ENCODE data around the gene NSMCE4A. TPM values are rescaled to one million over a fixed set of nuclear protein-coding genes. Genes with fewer than 3 reads are reported as not detected.
A peak's percentile ranks its signal among the peaks of the same experiment; 100 is the strongest.
"Not testable (repeated sequence)": the region's sequence is repeated elsewhere in the genome, so short reads cannot be mapped to it uniquely, and the experiment has no call there.

The NSMCE4A gene
- total RNA-seq, 2 donors from 2014 or later: 51.6 to 61.7 TPM

DNA sequence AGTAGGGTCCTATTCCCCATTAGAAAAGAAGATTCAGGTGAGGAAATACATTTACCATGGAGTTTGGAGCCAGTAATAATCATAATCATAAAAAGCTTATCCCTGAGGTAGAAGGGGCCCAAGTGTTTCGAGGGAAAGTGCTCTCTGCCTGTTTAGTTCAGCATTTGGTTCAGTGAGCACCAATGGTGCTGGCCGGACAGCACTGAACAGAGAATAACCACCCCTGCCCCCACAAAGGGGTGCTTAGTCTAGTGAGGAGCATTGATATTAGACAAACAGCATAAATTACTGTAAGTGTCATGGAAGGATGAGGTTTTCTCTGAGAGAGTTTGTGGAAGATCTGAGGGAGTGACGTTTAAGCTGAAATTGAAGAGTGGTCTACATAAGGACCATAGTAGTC lies 25.6 kb downstream of the NSMCE4A start:
- ATAC-seq (no peak), DNase-seq (no peak)
- intact Hi-C loops (cut with DNase I, micrococcal nuclease): no loop called here

DNA sequence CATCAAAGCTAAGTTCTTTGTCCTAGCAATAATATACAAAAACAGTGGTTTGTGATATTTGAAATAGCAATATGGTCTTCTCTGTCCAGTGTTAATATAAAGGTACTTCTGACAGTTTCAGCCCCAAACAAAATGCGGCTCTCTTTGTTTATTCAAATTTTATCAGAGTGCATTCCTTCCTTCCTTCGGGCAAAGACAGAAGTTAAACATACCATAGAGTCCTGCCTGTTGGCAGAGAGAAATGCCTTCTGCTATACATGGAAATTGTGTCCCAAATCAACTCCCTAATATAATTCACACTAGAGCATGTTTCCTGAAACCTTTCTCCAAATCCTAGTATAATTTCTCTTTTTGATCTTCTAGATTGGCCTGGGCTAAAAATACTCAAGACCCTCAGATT lies 26.0 kb downstream of the NSMCE4A start:
- DNase-seq (no peak), ATAC-seq (no peak)
- intact Hi-C loops (cut with DNase I, micrococcal nuclease): no loop called here

DNA sequence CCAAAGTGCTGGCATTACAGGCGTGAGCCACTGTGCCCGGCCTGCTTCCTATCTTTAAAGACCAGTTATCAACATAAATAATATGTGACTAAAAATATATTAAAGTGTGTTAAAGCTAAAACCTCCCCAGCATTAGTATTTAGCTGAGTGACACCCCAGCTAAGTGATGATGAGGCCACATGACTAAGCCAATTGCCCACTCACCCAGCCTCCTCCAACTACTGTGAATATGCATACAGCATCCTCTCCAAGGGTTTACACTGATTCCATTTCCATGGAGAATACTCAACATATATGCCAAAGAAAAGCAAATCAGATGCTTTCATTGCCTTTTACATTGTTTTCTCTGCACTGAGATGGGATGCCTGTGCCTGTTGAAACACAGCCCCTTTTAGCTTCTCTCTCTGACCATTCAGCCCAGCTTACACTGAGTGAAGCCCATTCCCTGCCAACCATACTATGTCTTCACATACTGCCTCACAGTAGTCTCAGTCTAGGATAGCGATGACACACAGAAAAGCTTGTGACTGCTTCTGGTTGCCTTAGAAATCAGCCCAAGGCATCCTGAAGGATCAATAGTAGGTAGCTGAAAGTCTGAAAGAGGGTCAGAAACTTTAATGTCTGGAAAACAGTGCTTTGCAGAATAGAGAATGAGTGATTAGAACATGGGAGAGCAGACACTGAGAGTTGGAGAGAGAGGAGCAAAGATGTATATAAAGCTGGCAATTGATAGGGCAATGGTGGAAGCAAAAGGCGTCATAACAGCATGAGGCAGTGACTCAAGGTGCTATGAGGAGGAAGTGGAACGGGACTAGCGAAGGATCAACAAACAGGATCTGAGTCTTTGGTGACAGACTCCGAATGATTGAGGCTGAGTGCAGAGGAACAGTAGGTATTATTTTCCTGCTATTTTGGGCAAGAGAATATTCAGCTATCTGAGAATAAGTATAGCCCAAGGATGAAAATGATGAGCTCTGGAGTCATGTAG lies 27.4 kb downstream of the NSMCE4A start:
- peak; percentile 82 for ATAC-seq
- DNase-seq: no peak
- intact Hi-C loops (cut with DNase I, micrococcal nuclease): no loop called here

DNA sequence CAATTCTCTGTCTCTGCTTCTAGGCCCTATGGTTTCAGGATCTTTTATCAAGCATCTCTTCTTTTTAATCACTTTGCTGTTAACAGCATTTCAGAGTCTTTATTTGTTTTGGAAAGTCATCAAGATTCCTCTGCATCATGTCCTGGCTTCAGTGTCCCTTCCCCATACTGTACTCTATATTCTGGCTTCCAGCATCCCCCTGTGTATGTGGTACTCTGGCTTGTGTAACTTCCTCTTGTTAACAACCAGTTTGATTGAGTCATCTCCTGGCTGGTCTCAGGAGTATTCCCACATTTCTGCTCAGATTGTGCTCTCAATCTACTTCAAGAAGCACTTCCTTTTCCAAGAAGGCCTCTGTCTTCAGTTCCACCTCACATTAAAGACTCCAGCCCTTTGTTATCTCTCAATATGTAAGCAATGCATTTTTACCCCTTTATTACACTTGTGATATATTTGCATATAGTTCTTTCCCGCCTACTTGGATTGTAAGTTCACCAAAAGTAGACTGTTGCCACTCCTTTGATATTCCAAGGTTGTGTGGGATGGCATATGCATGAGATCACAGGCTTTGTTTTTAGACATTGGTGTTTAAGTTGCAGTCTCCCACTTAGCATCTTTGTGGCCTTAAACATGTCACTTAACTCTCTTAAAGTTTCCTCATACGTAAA lies 32.1 kb downstream of the NSMCE4A start:
- DNase-seq: no peak
- intact Hi-C loops (cut with DNase I, micrococcal nuclease): no loop called here
- ATAC-seq: peak; percentile 75

DNA sequence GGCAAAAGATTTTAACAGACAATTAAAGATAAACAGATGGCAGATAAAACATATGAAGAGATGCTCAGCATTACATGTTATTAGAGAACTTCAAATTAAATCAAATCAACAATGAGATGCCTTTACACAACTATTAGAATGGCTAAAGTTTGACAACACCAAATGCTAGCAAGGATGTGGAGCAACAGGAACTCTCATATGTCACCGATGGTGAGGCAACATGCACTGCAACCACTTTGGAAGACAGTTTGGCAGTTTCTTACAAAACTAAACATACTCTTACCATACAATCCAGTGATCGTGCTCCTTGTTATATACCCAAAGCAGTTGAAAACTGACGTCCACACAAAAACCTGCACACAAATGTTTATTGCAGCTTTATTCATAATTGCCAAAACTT lies 33.5 kb downstream of the NSMCE4A start:
- DNase-seq: no peak
- no peak for ATAC-seq
- intact Hi-C loops (cut with DNase I, micrococcal nuclease): no loop called here

DNA sequence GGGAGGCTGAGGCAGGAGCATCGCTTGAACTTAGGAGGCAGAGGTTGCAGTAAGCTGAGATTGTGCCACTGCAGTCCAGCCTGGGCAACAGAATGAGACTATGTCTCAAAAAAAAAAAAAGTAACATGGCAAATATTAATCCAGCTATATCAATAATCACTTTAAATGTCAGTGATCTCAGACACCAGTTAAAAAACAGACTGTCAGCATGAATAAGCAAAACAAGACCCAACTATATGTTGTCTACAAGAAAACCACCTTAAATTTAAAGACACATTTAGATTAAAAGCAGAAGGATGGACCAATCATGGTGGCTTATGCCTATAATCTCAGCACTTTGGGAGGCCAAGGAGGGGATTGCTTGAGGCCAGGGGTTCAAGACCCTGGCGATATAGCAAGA lies 38.7 kb downstream of the NSMCE4A start:
- ATAC-seq (no peak), DNase-seq (no peak)
- intact Hi-C loops (cut with DNase I, micrococcal nuclease): no loop called here

DNA sequence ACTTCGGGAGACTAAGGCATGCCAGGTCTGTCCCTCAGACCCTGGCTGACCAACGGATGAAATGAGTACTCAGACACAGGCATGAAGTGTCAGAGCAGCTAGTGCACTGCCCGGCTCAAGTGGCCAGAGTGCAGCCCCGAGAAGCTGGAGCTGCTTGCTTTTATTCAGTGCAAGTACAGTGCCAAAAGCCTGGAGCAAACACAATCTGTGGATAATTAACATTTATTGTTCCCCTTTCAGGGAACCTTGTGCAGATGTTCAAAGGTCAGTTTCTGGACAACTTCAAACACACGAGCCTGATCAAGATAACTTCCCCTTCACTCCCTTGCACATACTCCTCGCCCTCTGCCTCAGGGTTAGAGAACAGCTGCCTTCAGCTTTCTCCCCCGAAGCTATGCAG lies 39.3 kb downstream of the NSMCE4A start:
- ATAC-seq (peak; percentile 96), DNase-seq (peak; percentile 68 to 80)
- intact Hi-C loops (cut with DNase I, micrococcal nuclease): no loop called here

DNA sequence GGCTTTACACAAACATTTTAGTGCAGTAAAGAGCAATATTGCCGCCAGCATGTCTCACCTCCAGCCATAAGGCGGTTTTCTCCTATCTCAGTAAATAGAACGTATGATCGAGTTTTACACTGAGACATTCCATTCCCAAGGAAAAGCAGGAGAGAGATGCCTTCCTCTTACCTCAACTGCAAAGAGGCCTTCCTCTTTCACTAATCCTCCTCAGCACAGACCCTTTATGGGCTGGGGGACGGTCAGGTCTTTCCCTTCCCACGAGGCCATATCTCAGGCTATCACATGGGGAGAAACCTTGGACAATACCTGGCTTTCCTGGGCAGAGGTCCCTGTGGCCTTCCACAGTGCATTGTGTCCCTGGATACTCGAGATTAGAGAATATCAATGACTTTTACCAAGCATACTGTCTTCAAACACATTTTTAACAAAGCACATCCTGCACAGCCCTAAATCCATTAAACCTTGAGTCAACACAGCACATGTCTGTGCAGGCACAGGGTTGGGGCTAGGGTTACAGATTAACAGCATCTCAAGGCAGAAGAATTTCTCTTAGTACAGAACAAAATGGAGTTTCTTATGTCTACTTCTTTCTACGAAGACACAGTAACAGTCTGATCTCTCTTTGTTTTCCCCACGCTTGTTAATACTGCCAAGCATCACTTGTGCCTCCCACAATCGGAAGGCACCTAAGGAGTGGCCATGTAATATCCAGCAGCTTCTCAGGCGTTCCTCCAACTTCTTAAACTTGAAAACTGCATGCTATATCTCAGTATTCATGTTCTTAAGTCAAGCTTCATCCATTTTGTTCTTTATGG lies 44.5 kb downstream of the NSMCE4A start:
- DNase-seq; intact Hi-C loops (cut with DNase I, micrococcal nuclease); ATAC-seq: not testable (repeated sequence)

DNA sequence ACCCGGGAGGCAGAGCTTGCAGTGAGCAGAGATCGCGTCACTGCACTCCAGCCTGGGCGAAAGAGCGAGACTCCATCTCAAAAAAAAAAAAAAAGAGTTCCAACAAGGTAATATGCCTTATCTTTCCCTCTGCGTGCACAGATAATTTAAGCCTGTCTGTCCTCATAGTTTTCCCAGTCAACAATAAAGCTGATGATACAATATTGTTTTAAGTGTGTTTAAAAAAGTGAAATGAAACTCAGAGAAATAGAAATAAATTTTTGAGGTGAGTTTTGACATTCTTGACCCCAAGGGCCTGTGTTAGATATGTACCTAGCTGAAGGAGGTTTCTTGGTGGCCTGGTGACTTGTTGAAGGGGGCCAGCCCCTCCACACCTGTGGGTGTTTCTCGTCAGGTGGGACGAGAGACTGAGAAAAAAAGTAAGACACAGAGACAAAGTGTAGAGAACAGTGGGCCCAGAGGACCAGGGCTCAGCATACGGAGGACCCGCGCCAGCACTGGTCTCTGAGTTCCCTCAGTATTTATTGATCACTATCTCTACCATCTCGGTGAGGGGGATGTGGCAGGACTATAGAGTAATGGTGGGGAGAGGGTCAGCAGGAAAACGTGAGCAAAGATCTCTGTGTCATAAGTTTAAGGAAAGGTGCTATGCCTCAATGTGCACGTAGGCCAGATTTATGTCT lies 45.3 kb downstream of the NSMCE4A start:
- ATAC-seq; intact Hi-C loops (cut with DNase I, micrococcal nuclease): not testable (repeated sequence)
- DNase-seq: peak; percentile 35 to 36

DNA sequence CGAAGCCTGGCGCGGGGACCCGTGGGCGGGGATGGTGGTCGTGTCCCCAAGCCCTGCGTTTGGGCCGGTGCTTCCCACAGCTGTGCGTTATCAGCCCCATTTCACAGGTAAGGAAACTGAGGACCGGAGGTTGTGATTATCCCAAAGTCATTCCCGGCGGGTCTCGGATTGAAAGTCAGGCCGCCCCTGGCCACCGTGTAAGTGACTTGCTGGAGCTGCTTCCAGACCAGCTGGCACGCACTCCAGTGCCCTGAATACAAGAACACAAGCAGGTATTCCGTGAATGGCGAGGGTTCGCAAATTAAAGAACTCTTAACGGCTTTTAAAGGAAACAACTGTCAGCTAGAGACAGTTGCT lies 46.5 kb downstream of the NSMCE4A start:
- ATAC-seq: peak; percentile 26
- DNase-seq: peak in 1 of 2 donors; percentile 49
- intact Hi-C loops (cut with DNase I, micrococcal nuclease): no loop called here

DNA sequence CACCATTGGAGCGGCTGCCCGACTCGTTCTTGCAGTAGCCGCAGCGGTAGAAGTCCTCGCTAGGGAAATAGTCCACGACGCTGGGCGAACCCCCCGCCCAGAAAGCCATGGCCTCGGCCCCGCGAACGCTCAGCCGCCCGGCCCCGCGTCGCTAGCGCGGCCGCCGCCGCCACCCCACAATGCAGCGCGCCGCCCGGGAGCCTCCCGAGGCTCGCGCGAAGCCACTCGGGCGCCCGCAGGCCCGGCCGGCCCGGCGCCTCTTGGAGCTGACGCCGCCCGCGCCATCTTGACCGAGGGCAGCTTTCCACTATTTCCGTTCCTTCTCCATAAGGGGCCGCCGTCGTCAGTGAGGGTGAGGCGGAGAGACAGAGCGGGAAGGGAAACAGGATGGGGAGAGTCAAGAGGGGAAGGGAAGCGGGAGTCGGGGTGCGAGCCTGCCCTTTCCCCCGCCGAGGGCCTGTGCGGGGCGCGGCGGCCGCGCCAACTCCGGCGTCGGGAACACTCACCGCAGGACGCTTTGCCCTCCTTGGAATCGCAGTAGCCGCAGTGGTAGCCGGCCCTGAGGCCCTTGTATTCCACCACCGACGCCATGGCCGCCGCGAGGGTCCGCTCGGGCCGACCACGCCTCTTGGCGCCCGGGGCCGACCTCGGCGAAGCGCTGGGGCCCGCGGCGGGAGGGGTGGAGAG lies 47.0 kb downstream of the NSMCE4A start, which contains the start of gene ATE1:
Gene ATE1 (minus strand): TSS at position 191 of the 687 bp plus-strand sequence. CDS start 82 bp downstream, at position 109.
- ATAC-seq (peak; percentile 88), DNase-seq (peak; percentile 89 to 93)
- intact Hi-C loops (cut with DNase I, micrococcal nuclease): no loop called here

DNA sequence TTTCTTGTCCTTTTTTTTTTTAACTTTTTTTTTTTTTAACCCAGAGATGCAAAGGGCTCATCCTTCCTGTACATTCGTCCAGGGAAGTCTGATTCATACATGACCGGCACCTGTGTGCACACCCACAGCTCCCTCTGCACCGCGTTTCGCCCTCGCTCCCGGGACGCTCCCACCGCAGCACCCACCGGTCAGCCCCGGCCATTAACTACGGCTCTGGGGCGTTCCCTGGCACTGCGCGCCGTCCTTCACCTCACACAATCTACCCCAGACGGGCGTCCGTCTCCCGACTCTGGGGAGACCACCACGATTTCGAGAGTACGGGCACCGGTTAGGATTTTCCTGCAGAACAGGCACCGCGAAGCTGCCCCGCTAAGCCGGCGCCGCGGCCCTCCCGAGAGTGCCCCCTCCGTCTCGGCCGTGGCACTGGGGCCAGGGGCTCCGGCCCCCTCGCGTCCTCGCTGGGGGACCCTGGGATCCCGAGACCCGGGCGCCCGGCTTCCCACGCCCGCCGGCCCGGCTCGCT lies 47.6 kb downstream of the NSMCE4A start:
- intact Hi-C loops (cut with DNase I, micrococcal nuclease): no loop called here
- ATAC-seq (peak; percentile 68), DNase-seq (peak; percentile 71 to 72)

DNA sequence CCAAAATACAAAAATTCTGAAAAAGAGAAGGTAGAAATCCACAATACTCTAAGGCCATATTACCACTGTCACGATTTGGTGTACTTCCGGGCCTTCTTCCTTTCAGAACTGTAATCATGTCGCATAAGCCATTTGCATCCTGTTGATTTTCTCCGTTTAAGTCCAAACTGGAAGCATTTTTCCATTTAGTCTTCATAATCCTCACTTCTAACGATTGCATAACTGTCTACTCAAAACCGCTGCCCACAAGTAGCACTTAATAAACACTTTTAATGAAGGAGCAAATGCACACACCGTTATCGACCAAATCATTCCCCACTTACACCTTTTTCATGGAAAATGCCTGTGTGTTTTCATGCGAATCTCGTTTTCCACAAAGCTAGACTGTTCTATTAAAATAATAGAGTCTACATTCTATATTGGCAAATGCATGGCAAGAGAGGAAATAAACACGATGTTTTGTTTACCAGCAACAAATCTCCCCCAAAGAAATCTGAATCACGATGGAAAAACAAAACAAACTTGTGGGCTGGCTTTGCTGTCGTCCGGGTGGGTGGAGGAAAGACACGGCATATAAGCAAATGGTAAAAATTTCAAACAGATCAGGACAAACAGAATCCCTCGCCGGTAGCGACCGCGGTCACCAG lies 48.2 kb downstream of the NSMCE4A start:
- DNase-seq: no peak

DNA sequence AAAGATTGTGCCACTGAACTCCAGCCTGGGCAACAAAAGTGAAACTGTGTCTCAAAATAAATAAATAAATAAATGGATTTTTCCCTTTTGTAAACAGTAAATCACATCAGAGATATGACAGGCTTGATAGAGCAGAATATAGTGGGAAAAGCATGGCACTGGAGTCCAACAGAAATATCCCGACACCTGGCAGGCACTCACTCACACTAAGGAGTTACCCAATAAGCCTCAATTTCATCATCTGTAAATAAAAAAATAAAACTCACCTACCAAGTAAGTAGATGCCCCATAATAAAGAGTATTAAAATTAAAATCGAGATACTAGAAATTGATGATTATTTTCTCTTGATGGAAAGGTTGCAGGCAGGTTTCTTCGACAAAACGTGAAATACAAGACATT lies 48.9 kb downstream of the NSMCE4A start:
- ATAC-seq (no peak), DNase-seq (no peak)
- intact Hi-C loops (cut with DNase I, micrococcal nuclease): no loop called here

More for the DNA sequence above, 48.2 kb downstream of the NSMCE4A start:
- intact Hi-C loops (cut with DNase I, micrococcal nuclease): no loop called here
- no peak for ATAC-seq

DNA sequence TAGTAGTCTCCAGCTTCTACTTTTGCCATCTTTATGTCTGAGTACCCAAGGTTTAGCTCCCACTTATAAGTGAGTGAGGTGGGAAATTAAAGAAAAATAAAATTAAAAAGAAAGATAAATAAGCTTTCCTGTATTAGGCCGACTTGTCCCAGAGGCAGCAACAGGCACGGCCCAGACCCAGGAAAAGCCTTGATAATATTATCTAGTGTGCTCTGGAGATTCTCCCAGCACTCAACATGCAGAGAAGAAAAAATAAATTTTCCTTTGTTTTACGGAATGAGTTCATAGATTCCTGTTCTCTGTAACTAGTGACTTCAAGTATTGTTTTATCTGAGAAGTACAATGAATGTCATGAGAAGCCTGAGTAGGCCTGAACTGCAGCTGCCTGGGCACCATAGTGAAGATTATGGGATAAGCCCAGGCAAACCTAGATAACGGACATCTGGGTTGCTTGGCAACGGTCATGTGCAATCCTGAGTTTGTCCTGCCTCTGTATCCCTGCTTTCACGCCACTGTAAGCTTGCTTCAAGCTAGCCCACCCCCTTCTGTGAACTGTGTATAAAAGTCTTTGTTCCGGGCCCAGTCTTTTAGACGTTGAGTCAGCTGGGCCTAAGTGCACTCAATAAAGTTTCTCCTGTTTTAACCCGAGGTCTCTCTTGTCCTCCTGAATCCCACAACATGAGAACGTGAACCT lies 53.6 kb downstream of the NSMCE4A start:
- DNase-seq (no peak), ATAC-seq (no peak)
- intact Hi-C loops (cut with DNase I, micrococcal nuclease): no loop called here

DNA sequence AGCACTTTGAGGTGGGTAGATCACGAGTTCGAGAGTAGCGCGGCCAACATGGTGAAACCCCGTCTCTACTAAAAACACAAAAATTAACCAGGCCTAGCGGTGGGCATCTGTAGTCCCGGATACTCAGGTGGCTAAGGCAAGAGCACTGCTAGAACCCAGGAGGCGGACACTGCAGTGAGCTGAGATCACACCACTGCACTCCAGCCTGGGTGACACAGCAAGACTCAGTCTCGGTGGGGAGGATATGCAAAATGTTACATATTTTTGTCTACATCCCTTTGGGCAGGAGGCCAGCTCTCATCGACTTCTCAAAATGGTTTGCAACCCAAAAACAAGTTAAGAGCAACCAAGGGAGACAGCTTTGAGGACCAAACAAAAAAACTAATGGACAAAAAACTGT lies 55.4 kb downstream of the NSMCE4A start:
- ATAC-seq: no peak
- DNase-seq: no peak
- intact Hi-C loops (cut with DNase I, micrococcal nuclease): no loop called here

DNA sequence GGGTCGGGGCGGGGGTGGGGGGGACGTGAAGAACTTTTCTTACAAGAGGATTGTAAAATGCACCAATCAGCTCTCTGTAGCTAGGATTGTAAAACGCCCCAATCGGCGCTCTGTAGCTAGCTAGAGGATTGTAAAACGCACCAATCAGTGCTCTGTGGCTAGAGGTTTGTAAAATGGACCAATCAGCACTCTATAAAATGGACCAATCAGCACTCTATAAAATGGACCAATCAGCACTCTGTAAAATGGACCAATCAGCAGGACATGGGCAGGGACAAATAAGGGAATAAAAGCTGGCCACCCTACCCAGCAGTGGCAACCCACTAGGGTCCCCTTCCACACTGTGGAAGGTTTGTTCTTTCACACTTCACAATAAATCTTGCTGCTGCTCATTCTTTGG lies 56.2 kb downstream of the NSMCE4A start:
- intact Hi-C loops (cut with DNase I, micrococcal nuclease): not testable (repeated sequence)

More for the DNA sequence above, 56.2 kb downstream of the NSMCE4A start:
- DNase-seq, ATAC-seq: not testable (repeated sequence)

Data from left colon (tissue), 2 donors.